ENCODE measurements around the gene PIK3CA.
"Not testable (repeated sequence)": the region's sequence is repeated elsewhere in the genome, so short reads cannot be mapped to it uniquely, and the experiment has no call there.

GRCh38 chr3:179218213-179218612 lies 70.1 kb downstream of the PIK3CA start:
- TF ChIP-seq POLR2AphosphoS5 (IDR thresholded peaks at IDR 0.05; ENCODE audit: borderline replicate concordance, low read depth, low read length); EZH2 (IDR thresholded peaks at IDR 0.05); FOXP2 (optimal IDR thresholded peaks at IDR 0.05; ENCODE audit: control extremely low read depth, extremely low read length, insufficient read depth): not testable (repeated sequence)
